ENCODE data around the gene HELZ.
"Not testable (repeated sequence)": the region's sequence is repeated elsewhere in the genome, so short reads cannot be mapped to it uniquely, and the experiment has no call there.

HELZ gene

GRCh38 chr17:67229109-67229955 lies 15.7 kb downstream of the HELZ start:
- DNase-seq (ENCODE audit: low read depth in 1 of 2, low spot score in 1 of 2), result no peak

DNA sequence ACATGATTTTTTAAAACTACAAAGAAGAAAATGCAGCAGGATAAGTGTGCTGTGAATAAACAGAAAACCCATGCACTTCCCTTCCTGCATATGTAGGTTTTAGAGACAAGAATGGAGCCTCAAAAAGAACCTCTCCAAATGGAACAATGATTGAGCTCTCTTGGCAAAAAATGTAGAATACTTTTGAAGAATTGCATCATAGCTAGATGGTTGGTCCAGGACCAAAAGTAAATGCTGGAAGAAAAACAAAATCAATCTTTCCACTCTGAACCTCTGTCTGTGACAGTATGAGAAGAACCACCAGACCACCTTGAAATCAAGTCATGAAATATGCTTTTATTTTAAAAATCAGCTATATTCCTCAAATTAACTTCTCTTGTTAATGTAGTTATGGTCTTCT lies 17.5 kb downstream of the HELZ start:
- DNase-seq (ENCODE audit: low read depth in 1 of 2, low spot score in 1 of 2), result no peak

DNA sequence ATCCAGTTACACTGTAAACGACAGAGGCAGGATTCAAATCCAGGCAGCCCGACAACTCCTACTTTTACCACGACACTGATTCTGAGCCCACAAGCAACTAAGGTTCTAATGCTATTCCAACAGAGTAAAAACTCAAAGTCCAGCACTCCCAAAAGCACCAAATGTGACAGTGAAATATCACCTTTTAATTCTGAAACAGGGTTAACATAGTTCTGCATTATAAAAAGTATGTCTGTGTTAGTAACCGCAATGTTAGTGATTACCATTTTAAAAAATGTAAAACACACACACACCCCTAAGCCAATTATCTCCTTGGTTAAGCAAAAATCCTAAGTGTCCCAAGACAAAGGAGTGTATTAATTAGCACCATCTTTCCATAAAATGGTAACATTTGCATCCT lies 19.7 kb downstream of the HELZ start:
- no peak for DNase-seq (ENCODE audit: low read depth in 1 of 2, low spot score in 1 of 2)

DNA sequence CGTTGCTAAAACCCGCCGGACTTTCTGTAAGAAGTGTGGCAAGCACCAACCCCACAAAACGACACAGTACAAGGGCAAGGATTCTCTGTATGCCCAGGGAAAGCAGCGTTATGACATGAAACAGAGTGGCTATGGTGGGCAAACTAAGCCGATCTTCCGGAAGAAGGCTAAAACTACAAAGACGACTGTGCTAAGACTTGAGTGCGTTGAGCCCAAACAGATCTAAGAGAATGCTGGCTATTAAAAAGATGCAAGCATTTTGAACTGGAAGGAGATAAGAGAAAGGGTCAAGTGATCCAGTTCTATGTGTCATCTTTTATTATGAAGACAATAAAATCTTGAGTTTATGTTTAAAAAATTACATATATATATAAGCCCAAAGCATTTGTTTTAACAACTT lies 20.3 kb downstream of the HELZ start:
- no peak for DNase-seq (ENCODE audit: low read depth in 1 of 2, low spot score in 1 of 2)

DNA sequence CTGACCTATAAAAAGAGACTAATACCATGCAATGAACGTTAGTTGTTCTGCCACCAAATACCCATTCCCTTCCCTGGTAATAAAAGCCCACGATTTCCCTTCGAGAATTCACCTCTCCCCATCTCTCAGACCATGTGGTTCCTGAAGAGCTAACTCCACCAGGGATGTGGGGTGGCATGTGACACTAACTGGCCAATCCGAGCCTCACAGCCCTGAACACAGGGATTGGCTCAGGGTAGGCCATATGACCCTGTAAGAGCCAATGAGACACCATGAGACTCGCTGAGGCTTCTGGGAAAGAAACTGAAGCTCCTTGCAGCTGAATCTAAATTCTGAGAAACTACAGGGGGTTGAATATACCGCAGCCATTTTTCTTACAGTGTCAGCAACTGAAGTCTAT lies 21.1 kb downstream of the HELZ start:
- no peak for DNase-seq (ENCODE audit: low read depth in 1 of 2, low spot score in 1 of 2)

GRCh38 chr17:67221062-67221998 lies 23.7 kb downstream of the HELZ start:
- no peak for DNase-seq (ENCODE audit: low read depth in 1 of 2, low spot score in 1 of 2)

DNA sequence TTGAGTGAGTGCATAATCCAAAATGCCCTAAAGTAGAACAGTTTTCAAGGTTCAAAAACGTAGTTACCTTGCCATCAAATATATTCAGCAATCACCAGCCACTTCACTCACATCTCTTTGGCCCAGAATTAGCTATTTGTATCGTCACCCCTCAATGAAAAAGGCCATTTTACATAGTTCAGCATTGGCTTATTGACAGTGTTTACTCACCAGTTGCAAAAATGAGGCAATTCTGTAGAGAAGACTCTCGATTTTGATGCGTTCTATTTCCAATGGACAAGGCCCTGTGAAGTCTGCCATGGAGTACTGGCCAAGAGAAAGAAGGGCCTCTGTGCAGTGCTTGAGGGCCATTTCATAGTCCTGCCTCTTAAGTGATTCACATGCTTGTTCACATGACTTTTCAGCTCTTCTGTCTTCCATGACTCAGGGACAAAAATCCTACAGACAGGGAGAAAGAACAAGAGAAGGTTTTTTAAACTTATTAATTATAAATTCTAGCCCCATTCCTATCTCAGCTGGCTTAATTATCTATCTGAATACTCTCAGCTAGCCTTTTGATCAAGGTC lies 26.5 kb downstream of the HELZ start:
- no peak for DNase-seq (ENCODE audit: low read depth in 1 of 2, low spot score in 1 of 2)

DNA sequence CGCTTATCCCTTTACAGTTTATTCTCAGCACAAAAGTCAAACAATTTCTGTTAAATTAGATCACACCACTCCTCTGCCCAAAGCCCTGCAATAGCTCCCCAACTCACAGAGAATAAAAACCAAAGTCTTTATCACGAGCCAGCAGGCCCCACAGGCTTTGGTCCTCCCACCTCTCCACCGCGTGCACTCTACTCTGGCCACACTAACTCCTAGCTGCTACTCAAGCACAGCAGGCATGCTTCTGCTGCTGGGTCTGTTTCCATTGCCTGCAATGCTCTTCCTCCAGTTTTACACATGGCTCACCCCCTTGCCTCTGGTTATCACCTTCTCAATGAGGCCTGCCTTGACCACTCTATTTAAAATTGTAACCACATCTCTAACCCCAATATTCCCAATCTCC lies 27.6 kb downstream of the HELZ start:
- DNase-seq (ENCODE audit: low read depth in 1 of 2, low spot score in 1 of 2), result no peak

- DNase-seq (ENCODE audit: low read depth in 1 of 2, low spot score in 1 of 2), result no peak
These were observed 28.2 kb downstream of the HELZ start for GRCh38 chr17:67216578-67217320.

DNA sequence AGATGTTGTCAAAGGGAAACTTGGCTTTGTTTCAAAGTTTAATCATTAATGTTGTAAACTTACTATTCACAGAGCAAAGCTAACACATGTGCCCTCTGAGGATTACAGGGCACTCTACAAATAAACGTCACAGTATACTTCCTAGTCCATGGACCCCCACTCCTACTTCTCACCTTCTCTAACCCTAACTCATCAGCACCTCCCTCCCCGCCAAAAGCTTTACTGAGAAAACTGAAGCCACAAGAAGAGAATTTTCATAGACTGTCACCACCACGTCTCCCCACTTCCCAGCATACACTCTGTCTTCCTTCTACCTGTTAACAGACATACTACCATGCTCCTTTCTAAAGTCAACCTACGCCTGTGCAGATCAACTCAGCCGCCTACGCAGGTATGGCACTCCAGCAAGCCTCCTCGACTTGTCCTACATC lies 29.0 kb downstream of the HELZ start:
- DNase-seq (ENCODE audit: low read depth in 1 of 2, low spot score in 1 of 2), result no peak

- DNase-seq (ENCODE audit: low read depth in 1 of 2, low spot score in 1 of 2), result no peak
These were observed 32.1 kb downstream of the HELZ start for GRCh38 chr17:67212714-67213417.

DNA sequence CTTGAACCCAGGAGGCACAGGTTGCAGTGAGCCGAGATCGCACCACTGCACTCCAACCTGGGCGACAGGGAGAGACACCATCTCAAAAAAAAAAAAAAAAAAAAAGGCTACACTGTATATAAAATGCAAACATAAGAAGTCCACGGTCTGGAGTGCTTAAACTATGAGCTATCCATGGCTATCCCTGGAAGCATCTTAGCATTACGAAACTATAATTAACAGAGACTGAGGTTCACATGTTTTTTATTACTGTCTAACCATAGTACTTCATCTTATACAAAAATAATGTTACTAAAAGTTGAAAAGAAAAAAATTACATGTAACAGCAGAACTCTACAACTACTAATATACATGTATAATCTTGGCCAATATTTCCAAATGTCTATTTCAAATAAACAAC lies 32.8 kb downstream of the HELZ start:
- no peak for DNase-seq (ENCODE audit: low read depth in 1 of 2, low spot score in 1 of 2)

DNA sequence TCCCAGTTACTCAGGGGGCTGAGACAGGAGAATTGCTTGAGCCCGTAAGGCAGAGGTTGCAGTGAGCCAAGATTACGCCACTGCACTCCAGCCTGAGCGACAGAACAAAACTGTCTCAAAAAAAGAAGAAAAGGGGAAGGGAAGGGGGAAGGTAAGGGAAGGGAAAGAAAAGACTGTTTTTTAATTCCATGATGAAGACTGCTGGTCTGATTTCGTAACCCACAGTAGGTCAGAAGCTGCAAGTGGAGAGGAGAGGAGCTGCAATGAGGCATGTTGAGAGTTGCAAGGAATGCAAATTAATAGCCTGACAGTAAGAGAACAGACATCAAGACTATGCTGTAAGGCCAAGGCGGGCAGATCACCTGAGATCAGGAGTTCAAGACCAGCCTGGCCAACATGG lies 33.3 kb downstream of the HELZ start:
- DNase-seq (ENCODE audit: low read depth in 1 of 2, low spot score in 1 of 2), result no peak

GRCh38 chr17:67210915-67211314 lies 34.1 kb downstream of the HELZ start:
- DNase-seq (ENCODE audit: low read depth in 1 of 2, low spot score in 1 of 2), result no peak

DNA sequence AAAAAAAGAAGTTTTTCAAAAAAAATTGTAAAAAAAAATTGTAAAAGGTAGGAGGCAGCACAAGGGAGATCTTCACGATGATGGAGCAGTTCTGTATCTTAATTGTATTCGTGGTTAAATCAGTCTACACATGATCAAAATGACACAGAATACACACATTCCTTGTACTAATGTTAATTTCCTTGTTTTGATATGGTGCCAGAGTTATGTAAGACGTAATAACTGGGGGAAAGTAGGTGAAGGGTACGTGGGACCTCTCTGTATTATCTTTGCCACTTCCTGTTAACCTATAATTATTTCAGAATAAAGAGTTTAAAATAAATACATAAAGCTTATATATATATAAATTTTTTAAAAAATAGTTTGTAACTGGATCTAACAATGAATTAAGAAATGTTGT lies 36.8 kb downstream of the HELZ start:
- no peak for DNase-seq (ENCODE audit: low read depth in 1 of 2, low spot score in 1 of 2)

DNA sequence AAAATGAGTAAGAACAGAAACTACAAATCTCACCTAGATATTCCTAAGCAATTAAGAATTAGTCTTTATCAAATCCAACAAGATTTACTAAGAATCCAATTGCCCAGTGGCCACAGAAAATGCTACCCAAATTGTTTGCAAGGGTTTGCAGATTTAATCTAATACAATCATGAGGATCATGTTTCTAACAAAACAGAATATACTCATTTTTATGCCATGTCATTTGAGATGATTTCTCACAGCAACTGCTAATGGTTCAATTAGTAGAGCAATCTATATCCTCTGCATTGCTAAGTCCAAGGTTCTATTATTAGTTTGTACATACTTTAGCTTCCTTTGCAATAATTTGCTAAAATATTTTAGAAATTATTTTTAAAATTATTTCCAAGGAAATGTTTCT lies 41.2 kb downstream of the HELZ start:
- DNase-seq (ENCODE audit: low read depth in 1 of 2, low spot score in 1 of 2), result no peak

DNA sequence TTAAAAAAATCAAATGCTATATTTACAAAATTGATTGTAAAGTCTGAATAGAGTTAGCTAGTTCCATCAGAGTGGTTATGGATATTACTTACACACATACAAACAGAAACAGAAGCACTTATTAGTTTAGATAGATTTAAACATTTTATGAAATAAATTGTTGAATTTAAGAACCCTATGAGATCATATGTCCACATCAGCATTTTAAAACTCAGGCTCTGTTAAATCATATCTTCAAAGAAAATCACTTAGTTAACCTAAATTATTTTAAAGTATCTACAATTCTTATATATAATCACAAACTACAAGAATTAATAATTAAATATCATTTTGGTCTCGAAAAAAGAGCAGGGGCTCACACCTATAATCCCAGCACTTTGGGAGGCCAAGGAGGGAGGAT lies 42.5 kb downstream of the HELZ start:
- DNase-seq (ENCODE audit: low read depth in 1 of 2, low spot score in 1 of 2), result no peak

GRCh38 chr17:67200727-67201301 lies 44.2 kb downstream of the HELZ start:
- no peak for DNase-seq (ENCODE audit: low read depth in 1 of 2, low spot score in 1 of 2)

- no peak for DNase-seq (ENCODE audit: low read depth in 1 of 2, low spot score in 1 of 2)
These were observed 46.9 kb downstream of the HELZ start for GRCh38 chr17:67198131-67198530.

GRCh38 chr17:67197023-67197422 lies 48.0 kb downstream of the HELZ start:
- not testable (repeated sequence) for DNase-seq (ENCODE audit: low read depth in 1 of 2, low spot score in 1 of 2)

Measured in activated T-helper 1 cell treated with anti-CD3 and anti-CD28 coated beads, Interleukin-2, amount 50 U/mL, for 16 hours (primary cell).